ENCODE data around the gene MAP3K20.
"Not testable (repeated sequence)": the region's sequence is repeated elsewhere in the genome, so short reads cannot be mapped to it uniquely, and the experiment has no call there.

Gene MAP3K20

GRCh38 chr2:173124441-173124840 lies 48.8 kb downstream of the MAP3K20 start:
- H3K4me1 ChIP-seq (ENCODE audit: control insufficient read depth, insufficient read depth, low read length) = no peaks in the 10 kb centered on the region
- no peaks in the 10 kb centered on the region for H3K9me3 ChIP-seq (ENCODE audit: control insufficient read depth, insufficient read depth, low read length)
- DNase-seq (ENCODE audit: low read depth, low spot score) = no peak
- no peaks in the 10 kb centered on the region for H3K27me3 ChIP-seq (ENCODE audit: control insufficient read depth, insufficient read depth, low read length)
- no peak overlapping the region for H3K4me3 ChIP-seq (ENCODE audit: low read length)
- no peak overlapping the region for H3K27ac ChIP-seq (ENCODE audit: low read length)
- no CpG with 5 or more reads among the region's 3 CpGs for WGBS (ENCODE audit: insufficient coverage, insufficient read length)
- no peaks in the 10 kb centered on the region for H3K36me3 ChIP-seq (ENCODE audit: control insufficient read depth, insufficient read depth, low read length)

DNA sequence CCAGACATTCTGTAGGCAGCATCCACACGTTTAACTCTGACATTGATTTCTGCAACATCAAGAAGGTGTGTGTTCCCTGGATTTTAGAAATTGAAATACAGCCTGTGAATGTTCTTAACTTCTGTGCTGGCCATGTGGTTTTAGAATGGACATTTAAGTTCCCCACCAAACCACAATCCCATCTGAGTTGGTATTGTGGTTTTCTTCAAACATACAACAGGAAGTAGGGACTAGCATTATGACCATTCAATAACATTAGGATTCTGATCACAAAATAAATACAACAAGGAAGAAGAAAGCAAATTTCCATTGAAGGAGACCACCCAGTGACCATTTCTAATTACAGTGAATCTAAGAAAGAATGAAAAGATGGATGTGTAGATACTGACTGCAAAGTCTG lies 51.2 kb downstream of the MAP3K20 start:
- Histone ChIP-seq H3K4me1 (ENCODE audit: control insufficient read depth, insufficient read depth, low read length) (no peaks in the 10 kb centered on the region), H3K9me3 (ENCODE audit: control insufficient read depth, insufficient read depth, low read length) (no peaks in the 10 kb centered on the region), H3K36me3 (ENCODE audit: control insufficient read depth, insufficient read depth, low read length) (no peaks in the 10 kb centered on the region), H3K27me3 (ENCODE audit: control insufficient read depth, insufficient read depth, low read length) (no peaks in the 10 kb centered on the region), H3K27ac (ENCODE audit: low read length) (no peak overlapping the region), H3K4me3 (ENCODE audit: low read length) (no peak overlapping the region)
- no CpG with 5 or more reads among the region's 1 CpG for WGBS (ENCODE audit: insufficient coverage, insufficient read length)
- no peak for DNase-seq (ENCODE audit: low read depth, low spot score)

DNA sequence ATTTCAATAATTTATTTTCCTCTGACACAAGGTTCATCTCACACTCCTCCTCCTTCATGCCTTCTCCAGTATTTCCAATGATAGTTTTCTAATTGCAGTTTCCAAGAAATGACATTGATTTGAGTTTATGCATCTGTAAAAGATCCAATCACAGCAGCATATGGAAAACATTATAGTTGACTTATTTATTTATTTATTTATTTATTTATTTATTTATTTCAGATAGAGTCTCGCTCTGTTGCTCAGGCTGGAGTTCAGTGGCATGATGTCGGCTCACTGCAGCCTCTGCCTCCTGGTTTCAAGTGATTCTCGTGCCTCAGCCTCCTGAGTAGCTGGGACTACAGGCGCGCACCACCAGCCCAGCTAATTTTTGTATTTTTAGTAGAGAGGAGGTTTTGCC lies 52.5 kb downstream of the MAP3K20 start:
- H3K4me3 ChIP-seq (ENCODE audit: low read length); DNase-seq (ENCODE audit: low read depth, low spot score); H3K27ac ChIP-seq (ENCODE audit: low read length); H3K27me3 ChIP-seq (ENCODE audit: control insufficient read depth, insufficient read depth, low read length); H3K36me3 ChIP-seq (ENCODE audit: control insufficient read depth, insufficient read depth, low read length); H3K4me1 ChIP-seq (ENCODE audit: control insufficient read depth, insufficient read depth, low read length); H3K9me3 ChIP-seq (ENCODE audit: control insufficient read depth, insufficient read depth, low read length): not testable (repeated sequence)
- no CpG with 5 or more reads among the region's 5 CpGs for WGBS (ENCODE audit: insufficient coverage, insufficient read length)

DNA sequence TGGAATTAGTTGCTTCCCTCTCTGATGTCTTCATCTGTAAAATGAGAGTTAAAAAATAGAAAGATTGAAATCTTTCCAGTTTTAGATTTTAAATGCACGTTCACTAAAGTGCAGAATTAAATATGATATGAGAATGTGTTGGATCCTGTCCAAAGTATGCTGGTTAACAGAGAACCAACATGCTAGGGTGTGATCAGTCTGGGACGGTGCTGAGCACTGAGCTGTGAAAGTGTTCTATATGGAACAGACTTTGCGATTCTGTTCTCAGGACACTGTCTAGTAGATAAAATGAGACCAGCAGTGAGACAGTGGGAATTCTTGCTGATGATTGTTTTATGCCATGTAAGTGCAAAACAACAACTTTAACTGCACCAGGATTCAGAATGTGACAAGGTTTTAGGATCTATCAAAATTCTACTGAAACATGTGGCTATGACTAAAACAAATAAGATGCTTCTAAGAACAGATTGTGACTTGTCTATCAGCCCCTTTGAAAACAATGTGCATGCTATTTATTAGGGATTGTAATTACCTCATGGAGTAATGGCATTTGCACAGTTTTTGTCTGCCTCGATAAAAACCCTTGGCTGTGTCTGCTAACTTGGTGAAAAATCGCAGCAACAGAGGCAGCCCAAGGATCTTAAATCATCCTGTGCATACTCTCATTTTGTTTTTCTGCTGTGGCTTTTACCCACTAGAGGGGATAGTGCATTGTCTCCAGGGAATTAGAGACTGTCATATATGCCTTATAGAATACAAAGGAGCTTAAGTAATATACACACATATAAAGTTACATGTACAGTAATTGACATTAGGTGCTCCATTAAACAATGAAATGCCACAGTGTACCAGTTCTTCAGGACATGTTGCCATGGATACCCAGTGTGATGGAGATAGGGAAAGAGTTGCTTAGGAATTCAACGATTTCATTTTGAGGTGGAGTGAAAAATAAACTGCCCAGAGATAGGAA lies 55.1 kb downstream of the MAP3K20 start:
- Histone ChIP-seq H3K27me3 (ENCODE audit: control insufficient read depth, insufficient read depth, low read length) (no peaks in the 10 kb centered on the region), H3K36me3 (ENCODE audit: control insufficient read depth, insufficient read depth, low read length) (no peaks in the 10 kb centered on the region), H3K9me3 (ENCODE audit: control insufficient read depth, insufficient read depth, low read length) (no peaks in the 10 kb centered on the region), H3K4me3 (ENCODE audit: low read length) (no peak overlapping the region), H3K4me1 (ENCODE audit: control insufficient read depth, insufficient read depth, low read length) (no peaks in the 10 kb centered on the region), H3K27ac (ENCODE audit: low read length) (no peak overlapping the region)
- DNase-seq (ENCODE audit: low read depth, low spot score) = no peak
- WGBS (ENCODE audit: insufficient coverage, insufficient read length) = no CpG with 5 or more reads among the region's 6 CpGs

- no CpG with 5 or more reads among the region's 1 CpG for WGBS (ENCODE audit: insufficient coverage, insufficient read length)
- DNase-seq (ENCODE audit: low read depth, low spot score) = no peak
- H3K36me3 ChIP-seq (ENCODE audit: control insufficient read depth, insufficient read depth, low read length) = no peaks in the 10 kb centered on the region
- peaks cover 1% of the 10 kb centered on the region; the same call in 1 of the 2 replicates for H3K4me1 ChIP-seq (ENCODE audit: control insufficient read depth, insufficient read depth, low read length)
- H3K27me3 ChIP-seq (ENCODE audit: control insufficient read depth, insufficient read depth, low read length) = no peaks in the 10 kb centered on the region
- H3K9me3 ChIP-seq (ENCODE audit: control insufficient read depth, insufficient read depth, low read length) = no peaks in the 10 kb centered on the region
- H3K27ac ChIP-seq (ENCODE audit: low read length) = no peak overlapping the region
- no peak overlapping the region for H3K4me3 ChIP-seq (ENCODE audit: low read length)
Measured at GRCh38 chr2:173132531-173132930, 56.9 kb downstream of the MAP3K20 start.

DNA sequence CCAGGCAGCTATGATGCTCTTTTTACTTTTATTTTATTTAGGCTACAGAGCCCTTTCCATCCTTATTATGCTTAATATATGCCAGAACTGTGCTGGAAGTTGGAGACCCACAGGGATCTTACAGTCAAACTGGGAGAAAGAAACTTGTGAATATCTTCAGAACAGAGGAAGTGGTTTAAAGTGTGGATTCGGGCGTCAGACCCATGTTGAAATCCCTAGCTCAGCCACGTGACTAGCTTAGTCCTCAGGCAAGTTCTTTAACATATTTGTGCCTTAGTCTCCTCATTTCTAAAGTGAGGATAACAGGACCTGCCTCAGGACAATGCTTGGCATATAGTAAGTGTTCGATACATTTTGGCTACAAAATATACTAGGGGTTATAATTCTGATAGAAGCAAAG lies 59.1 kb downstream of the MAP3K20 start:
- H3K36me3 ChIP-seq (ENCODE audit: control insufficient read depth, insufficient read depth, low read length) = no peaks in the 10 kb centered on the region
- H3K27me3 ChIP-seq (ENCODE audit: control insufficient read depth, insufficient read depth, low read length) = no peaks in the 10 kb centered on the region
- WGBS (ENCODE audit: insufficient coverage, insufficient read length) = no CpG with 5 or more reads among the region's 4 CpGs
- no peaks in the 10 kb centered on the region for H3K9me3 ChIP-seq (ENCODE audit: control insufficient read depth, insufficient read depth, low read length)
- H3K27ac ChIP-seq (ENCODE audit: low read length) = no peak overlapping the region
- H3K4me1 ChIP-seq (ENCODE audit: control insufficient read depth, insufficient read depth, low read length) = peaks cover 1% of the 10 kb centered on the region; the same call in 1 of the 2 replicates
- peak; percentile 13 for DNase-seq (ENCODE audit: low read depth, low spot score)
- no peak overlapping the region for H3K4me3 ChIP-seq (ENCODE audit: low read length)

DNA sequence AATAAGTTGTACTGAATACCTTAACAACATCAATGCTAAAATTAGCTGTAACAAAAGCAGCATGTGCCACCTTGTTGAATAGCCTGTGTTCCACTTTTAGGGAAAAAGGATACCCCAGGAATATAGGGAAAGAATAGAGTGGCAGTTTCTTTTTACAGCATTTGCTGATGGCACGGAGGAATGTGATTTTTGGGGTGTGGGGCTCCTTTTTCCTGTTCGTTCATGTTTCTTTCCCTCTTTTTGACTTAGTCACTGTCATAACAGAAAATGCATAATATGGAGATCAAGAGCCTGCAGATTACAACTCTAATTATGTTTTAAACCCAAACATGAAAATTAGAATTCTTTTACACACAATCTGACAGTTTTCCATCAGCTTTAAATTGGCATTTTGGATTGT lies 60.4 kb downstream of the MAP3K20 start:
- Histone ChIP-seq H3K4me3 (ENCODE audit: low read length) (no peak overlapping the region), H3K4me1 (ENCODE audit: control insufficient read depth, insufficient read depth, low read length) (peaks cover 1% of the 10 kb centered on the region; the same call in 1 of the 2 replicates), H3K27me3 (ENCODE audit: control insufficient read depth, insufficient read depth, low read length) (no peaks in the 10 kb centered on the region), H3K9me3 (ENCODE audit: control insufficient read depth, insufficient read depth, low read length) (no peaks in the 10 kb centered on the region), H3K36me3 (ENCODE audit: control insufficient read depth, insufficient read depth, low read length) (no peaks in the 10 kb centered on the region), H3K27ac (ENCODE audit: low read length) (no peak overlapping the region)
- no CpG with 5 or more reads among the region's 2 CpGs for WGBS (ENCODE audit: insufficient coverage, insufficient read length)
- no peak for DNase-seq (ENCODE audit: low read depth, low spot score)

DNA sequence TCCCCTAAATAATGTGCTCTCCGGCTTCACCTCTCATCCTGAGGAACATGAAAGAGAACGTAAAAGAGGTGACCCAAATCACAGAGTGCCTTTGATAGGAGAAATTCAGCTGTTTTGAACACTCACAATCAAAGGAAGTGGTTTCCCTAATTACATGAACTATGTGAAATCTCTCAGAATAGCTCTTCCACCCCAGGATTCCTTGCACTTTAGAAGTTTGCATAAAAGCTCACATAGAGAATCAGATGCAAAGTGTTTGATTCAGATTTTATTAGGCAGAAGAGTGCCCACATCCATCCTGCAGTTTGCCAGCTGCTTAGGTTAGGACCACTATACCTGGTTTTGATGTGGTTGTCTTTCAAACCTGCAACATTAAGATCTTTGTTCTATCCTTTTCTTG lies 61.0 kb downstream of the MAP3K20 start:
- H3K4me1 ChIP-seq (ENCODE audit: control insufficient read depth, insufficient read depth, low read length) = peaks cover 1% of the 10 kb centered on the region; the same call in 1 of the 2 replicates
- H3K27me3 ChIP-seq (ENCODE audit: control insufficient read depth, insufficient read depth, low read length) = no peaks in the 10 kb centered on the region
- no peaks in the 10 kb centered on the region for H3K36me3 ChIP-seq (ENCODE audit: control insufficient read depth, insufficient read depth, low read length)
- WGBS (ENCODE audit: insufficient coverage, insufficient read length) = no CpG with 5 or more reads among the region's 2 CpGs
- H3K9me3 ChIP-seq (ENCODE audit: control insufficient read depth, insufficient read depth, low read length) = no peaks in the 10 kb centered on the region
- no peak overlapping the region for H3K4me3 ChIP-seq (ENCODE audit: low read length)
- DNase-seq (ENCODE audit: low read depth, low spot score) = no peak
- no peak overlapping the region for H3K27ac ChIP-seq (ENCODE audit: low read length)

GRCh38 chr2:173137610-173138009 lies 62.0 kb downstream of the MAP3K20 start:
- Histone ChIP-seq H3K9me3 (ENCODE audit: control insufficient read depth, insufficient read depth, low read length) (no peaks in the 10 kb centered on the region), H3K27me3 (ENCODE audit: control insufficient read depth, insufficient read depth, low read length) (no peaks in the 10 kb centered on the region), H3K4me1 (ENCODE audit: control insufficient read depth, insufficient read depth, low read length) (peaks cover 1% of the 10 kb centered on the region; the same call in 1 of the 2 replicates), H3K36me3 (ENCODE audit: control insufficient read depth, insufficient read depth, low read length) (no peaks in the 10 kb centered on the region), H3K4me3 (ENCODE audit: low read length) (no peak overlapping the region), H3K27ac (ENCODE audit: low read length) (no peak overlapping the region)
- WGBS (ENCODE audit: insufficient coverage, insufficient read length) = no CpG with 5 or more reads among the region's 3 CpGs
- no peak for DNase-seq (ENCODE audit: low read depth, low spot score)

DNA sequence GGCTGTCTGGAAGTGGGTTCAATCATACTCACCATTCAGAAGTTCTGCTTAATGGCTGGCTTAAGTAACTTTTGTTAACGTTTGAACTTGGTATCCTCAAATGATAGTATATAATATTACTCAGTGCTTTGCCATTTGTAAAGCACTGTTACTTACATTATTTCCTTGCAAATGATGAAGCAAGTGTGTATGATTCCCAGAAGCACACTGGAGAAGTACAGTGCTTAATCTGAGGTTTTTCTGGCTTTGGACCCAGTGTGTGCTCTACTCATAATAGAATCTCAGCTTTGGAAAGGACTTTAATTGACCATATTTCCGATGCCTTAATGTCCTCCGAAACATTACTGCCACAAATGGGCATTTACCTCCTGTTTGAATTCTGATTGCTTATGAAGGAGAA lies 63.3 kb downstream of the MAP3K20 start:
- Histone ChIP-seq H3K4me3 (ENCODE audit: low read length) (no peak overlapping the region), H3K4me1 (ENCODE audit: control insufficient read depth, insufficient read depth, low read length) (peaks cover 1% of the 10 kb centered on the region; the same call in 1 of the 2 replicates), H3K27me3 (ENCODE audit: control insufficient read depth, insufficient read depth, low read length) (no peaks in the 10 kb centered on the region), H3K9me3 (ENCODE audit: control insufficient read depth, insufficient read depth, low read length) (no peaks in the 10 kb centered on the region), H3K36me3 (ENCODE audit: control insufficient read depth, insufficient read depth, low read length) (no peaks in the 10 kb centered on the region), H3K27ac (ENCODE audit: low read length) (no peak overlapping the region)
- DNase-seq (ENCODE audit: low read depth, low spot score) = no peak
- WGBS (ENCODE audit: insufficient coverage, insufficient read length) = no CpG with 5 or more reads among the region's 3 CpGs

GRCh38 chr2:173141666-173142065 lies 66.0 kb downstream of the MAP3K20 start:
- no peaks in the 10 kb centered on the region for H3K9me3 ChIP-seq (ENCODE audit: control insufficient read depth, insufficient read depth, low read length)
- H3K4me3 ChIP-seq (ENCODE audit: low read length) = no peak overlapping the region
- H3K27ac ChIP-seq (ENCODE audit: low read length) = no peak overlapping the region
- no peaks in the 10 kb centered on the region for H3K4me1 ChIP-seq (ENCODE audit: control insufficient read depth, insufficient read depth, low read length)
- no peak for DNase-seq (ENCODE audit: low read depth, low spot score)
- no peaks in the 10 kb centered on the region for H3K27me3 ChIP-seq (ENCODE audit: control insufficient read depth, insufficient read depth, low read length)
- no peaks in the 10 kb centered on the region for H3K36me3 ChIP-seq (ENCODE audit: control insufficient read depth, insufficient read depth, low read length)

Measured in iPS DF 6.9 (cell line).